Gastrocnemius medialis (tissue), 4 donors: ENCODE results near the gene ANO3.
"Not testable (repeated sequence)": the region's sequence is repeated elsewhere in the genome, so short reads cannot be mapped to it uniquely, and the experiment has no call there.

Experiments used
- POLR2A ChIP-seq, 2 donors: fragments of 450-650 bp; IDR thresholded peaks; one replicate each; pipeline ENCODE4 v1.6.1; 2017; ENCODE audit warnings: antibody characterized with exemption in 2 of 2, mild to moderate bottlenecking in 2 of 2, moderate library complexity in 2 of 2
- TF ChIP-seq, protein P1 (sequence below), 5 experiments: fragments of 450-650 bp in 3 of 5; fragments of 200-600 bp in 2 of 5; sonication (generic) in 2 of 5; IDR thresholded peaks in 4 of 5; conservative IDR thresholded peaks in 1 of 5; 1 replicate in 4 of 5; 2 replicates in 1 of 5; pipeline ENCODE4 v1.5.1; 2016 to 2019; ENCODE audit warnings: antibody characterized with exemption in 5 of 5, mild to moderate bottlenecking in 3 of 5, moderate library complexity in 3 of 5

DNA sequence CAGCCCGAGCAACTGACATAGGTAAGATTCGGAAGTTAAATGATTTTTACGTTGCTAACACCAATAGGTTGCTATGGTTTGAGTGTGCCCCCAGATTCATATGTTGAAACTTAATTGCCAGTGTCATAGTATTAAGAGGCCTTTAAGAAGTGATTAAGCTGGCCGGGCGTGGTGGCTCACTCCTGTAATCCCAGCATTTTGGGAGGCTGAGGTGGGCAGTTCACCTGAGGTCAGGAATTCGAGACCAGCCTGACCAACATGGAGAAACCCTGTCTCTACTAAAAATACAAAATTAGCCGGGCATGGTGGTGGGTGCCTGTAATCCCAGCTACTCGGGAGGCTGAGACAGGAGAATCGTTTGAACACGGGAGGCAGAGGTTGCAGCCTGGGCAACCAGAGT lies 311.4 kb downstream of the ANO3 start:
- TF ChIP-seq, protein P1, sequence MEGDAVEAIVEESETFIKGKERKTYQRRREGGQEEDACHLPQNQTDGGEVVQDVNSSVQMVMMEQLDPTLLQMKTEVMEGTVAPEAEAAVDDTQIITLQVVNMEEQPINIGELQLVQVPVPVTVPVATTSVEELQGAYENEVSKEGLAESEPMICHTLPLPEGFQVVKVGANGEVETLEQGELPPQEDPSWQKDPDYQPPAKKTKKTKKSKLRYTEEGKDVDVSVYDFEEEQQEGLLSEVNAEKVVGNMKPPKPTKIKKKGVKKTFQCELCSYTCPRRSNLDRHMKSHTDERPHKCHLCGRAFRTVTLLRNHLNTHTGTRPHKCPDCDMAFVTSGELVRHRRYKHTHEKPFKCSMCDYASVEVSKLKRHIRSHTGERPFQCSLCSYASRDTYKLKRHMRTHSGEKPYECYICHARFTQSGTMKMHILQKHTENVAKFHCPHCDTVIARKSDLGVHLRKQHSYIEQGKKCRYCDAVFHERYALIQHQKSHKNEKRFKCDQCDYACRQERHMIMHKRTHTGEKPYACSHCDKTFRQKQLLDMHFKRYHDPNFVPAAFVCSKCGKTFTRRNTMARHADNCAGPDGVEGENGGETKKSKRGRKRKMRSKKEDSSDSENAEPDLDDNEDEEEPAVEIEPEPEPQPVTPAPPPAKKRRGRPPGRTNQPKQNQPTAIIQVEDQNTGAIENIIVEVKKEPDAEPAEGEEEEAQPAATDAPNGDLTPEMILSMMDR (IDR thresholded peaks at IDR 0.05 in 4 of 5, conservative IDR thresholded peaks at IDR 0.05 in 1 of 5), result not testable (repeated sequence)
- TF ChIP-seq POLR2A (IDR thresholded peaks at IDR 0.05), result not testable (repeated sequence)
